ENCODE measurements around the gene STIP1.

The STIP1 gene

DNA sequence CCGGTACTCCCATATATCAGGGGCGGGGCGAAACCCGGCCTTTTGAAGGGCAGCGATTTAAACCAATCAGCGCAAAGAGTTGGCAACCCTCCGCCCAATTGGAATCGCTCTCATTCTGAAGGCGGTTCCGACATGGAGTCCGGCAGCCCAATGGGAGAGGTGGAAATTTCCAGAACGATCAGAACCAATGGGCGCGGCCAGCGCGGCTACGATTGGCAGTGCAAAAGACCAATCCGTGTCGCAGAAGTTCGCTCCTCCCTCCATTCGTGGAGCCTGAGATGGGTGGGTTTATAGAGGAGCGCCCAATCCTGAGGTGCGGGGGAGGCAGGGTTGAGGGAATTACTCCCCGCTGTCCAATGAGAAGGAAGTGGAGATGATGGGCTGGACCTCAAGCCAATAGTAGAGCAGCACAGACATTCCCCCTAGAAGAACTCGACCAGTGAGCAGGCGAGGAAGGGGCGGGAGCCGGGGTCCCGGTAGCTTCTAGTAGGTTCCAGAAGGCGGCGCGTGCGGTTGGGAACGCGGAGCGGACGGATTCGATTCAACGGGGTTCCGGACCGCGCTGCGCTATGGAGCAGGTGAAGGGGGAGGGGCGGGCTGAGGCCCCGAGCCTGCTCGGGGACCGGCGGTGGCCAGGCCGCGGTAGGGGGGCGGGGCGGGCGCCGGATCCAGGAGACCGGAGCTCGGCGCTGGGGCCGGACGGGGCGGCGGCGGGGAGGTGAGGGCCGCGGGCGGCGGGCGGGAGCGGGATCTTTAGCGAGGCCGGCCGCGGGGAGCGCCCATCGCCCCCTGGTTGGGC, at the start of gene STIP1:
STIP1 (plus strand) TSS at position 479 of the 799 bp plus-strand sequence; CDS start at position 570, 91 bp downstream.
- H3K4me3 ChIP-seq: peak within 1 kb of the TSS; percentile 80
- H3K27ac ChIP-seq: peak within 1 kb of the TSS; percentile 79 to 96
- peak; percentile 100 for DNase-seq (ENCODE audit: low spot score)
- TF ChIP-seq, protein P1, sequence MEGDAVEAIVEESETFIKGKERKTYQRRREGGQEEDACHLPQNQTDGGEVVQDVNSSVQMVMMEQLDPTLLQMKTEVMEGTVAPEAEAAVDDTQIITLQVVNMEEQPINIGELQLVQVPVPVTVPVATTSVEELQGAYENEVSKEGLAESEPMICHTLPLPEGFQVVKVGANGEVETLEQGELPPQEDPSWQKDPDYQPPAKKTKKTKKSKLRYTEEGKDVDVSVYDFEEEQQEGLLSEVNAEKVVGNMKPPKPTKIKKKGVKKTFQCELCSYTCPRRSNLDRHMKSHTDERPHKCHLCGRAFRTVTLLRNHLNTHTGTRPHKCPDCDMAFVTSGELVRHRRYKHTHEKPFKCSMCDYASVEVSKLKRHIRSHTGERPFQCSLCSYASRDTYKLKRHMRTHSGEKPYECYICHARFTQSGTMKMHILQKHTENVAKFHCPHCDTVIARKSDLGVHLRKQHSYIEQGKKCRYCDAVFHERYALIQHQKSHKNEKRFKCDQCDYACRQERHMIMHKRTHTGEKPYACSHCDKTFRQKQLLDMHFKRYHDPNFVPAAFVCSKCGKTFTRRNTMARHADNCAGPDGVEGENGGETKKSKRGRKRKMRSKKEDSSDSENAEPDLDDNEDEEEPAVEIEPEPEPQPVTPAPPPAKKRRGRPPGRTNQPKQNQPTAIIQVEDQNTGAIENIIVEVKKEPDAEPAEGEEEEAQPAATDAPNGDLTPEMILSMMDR (IDR thresholded peaks at IDR 0.05): no peak

DNA sequence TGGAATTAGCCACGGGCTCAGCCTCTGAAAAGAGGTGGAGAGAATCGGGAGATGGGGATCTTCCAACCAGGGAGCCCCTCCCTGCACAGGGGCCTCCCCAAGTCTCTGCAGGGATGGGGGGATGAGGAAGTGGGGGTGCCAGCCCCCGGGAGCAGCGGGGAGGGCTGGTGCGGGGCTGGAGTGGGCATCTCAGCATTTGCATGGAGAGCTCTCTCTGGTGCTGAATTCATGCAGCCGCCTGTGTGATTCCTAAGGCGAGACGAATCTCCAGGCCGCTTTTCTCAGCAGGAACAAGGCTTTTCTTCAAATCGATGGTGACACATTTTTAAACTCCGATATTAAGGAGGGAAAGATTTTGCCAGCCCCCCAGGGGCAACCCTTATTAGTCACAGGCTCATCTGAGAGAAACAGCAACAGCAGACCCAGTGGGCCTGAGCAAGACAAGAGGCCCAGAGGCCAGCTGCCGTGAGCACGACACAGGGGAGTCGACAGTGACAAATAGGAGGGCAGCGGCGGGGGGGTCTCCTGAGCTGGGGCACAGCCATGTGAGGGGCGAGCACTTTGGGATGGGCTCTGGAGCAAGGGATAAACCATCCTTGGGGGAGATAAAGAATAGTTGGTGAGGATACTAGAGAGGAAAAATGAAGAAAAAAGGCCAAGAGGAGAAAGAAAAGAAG, 49.1 kb upstream of the STIP1 start:
- DNase-seq (ENCODE audit: low spot score): no peak
- no peak overlapping the region for H3K27ac ChIP-seq
- TF ChIP-seq, protein P1 (IDR thresholded peaks at IDR 0.05): no peak
- H3K4me3 ChIP-seq: no peak overlapping the region

DNA sequence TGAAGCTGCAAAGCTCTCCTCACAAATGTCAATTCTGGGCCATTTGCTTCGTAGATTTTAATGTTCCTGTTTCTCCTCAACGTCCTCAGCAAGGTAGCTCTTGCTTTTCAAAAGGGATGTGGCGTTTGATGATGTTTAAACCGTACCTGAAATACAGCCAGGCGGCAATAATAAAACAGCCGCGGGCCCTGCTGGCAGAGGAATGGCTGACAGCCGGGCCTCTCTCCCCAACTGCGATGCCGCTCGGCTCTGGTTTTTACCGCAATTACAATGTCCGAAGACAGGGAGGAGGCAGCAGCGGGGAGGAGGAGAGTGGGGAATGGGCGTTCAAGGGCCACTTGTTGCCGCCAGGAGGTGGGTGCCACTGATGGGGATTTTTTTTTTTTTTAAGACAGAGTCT, 47.6 kb upstream of the STIP1 start:
- no peak for DNase-seq (ENCODE audit: low spot score)
- no peak overlapping the region for H3K4me3 ChIP-seq
- no peak overlapping the region for H3K27ac ChIP-seq
- TF ChIP-seq, protein P1 (IDR thresholded peaks at IDR 0.05): no peak

DNA sequence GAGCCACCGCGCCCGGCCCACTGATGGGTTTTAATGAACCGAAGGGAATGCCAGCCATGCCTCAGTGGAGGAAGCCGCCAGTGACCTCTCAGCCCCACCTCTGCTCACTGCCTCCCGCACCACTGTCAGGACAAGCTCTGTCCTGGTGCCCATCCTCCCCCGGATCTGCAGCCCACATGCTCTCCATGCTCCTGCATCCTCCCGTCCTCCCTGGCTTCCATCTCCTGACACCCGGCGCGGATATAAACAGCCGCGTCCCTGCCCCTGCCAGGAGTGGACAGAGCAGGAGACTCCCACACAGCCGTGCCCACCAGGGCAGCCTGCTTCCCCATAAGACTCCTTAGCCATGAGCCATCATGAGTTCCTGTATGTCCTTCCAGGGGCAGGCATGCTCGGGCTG, 46.9 kb upstream of the STIP1 start:
- no peak overlapping the region for H3K27ac ChIP-seq
- no peak for DNase-seq (ENCODE audit: low spot score)
- TF ChIP-seq, protein P1 (IDR thresholded peaks at IDR 0.05): no peak
- no peak overlapping the region for H3K4me3 ChIP-seq

DNA sequence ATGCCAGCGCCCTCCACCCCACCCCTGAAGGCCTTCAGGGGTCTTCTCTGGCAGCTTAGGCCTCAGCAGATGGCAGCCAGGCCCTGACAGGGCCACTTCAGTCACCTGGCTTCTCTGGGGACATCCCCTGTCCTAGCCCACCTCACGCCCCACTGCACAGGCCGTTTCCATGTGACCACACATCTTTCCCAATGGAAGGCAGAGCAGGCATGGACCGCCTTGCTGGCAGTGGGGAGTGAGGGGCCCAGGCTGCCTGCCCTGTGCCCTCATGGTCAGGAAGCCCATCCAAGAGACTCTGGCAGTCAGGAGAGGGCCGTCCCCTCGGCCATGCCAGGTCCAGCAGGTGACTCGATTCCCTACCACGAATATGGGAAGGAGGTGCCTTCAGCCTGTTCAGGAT, 45.9 kb upstream of the STIP1 start:
- H3K4me3 ChIP-seq: no peak overlapping the region
- H3K27ac ChIP-seq: no peak overlapping the region
- TF ChIP-seq, protein P1 (IDR thresholded peaks at IDR 0.05): no peak
- no peak for DNase-seq (ENCODE audit: low spot score)

DNA sequence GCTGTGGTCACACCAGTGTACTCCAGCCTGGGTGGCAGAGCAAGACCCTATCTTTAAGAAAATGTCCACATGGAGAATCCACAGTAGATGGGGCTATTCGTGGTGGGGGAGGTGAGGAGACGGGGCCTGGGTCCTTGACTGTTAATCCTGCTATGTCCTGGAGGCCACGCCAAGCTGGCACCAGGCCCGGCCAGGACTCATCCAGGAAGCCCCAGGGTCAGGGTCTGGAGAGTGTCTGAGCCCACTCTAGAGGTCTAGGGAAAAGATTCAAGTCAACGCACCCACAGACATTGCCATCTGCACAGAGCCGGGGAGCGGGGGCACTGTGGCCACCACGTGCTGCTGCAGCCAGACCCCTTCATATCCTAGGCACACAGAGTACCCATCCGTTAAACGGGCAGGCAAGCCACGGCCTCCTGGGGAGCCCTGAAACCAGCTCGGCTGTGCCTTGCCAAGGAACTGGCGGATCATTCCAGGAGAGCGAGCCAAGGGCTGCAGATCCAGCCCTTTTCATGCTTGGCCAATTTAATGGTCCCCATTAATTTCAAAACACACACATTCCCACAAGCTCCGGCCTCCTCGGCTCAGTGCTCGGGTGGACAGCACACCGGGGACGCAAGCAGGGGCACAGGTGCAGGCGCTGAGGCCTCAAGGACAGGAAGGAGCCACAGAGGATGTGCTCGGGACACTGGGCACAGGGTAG, 44.7 kb upstream of the STIP1 start:
- no peak overlapping the region for H3K27ac ChIP-seq
- no peak overlapping the region for H3K4me3 ChIP-seq
- TF ChIP-seq, protein P1 (IDR thresholded peaks at IDR 0.05): no peak
- DNase-seq (ENCODE audit: low spot score): no peak

All from coronary artery (tissue), 2 donors.